Measurements from ENCODE around the gene AGER. TPM values are rescaled to one million over a fixed set of nuclear protein-coding genes. Genes with fewer than 3 reads are reported as not detected.
"Not testable (repeated sequence)": the region's sequence is repeated elsewhere in the genome, so short reads cannot be mapped to it uniquely, and the experiment has no call there.

AGER gene
- total RNA-seq, 1 experiment from 2014 or later = 1.4 TPM

GRCh38 chr6:32144238-32144637, 39.8 kb downstream of the AGER start:
- not testable (repeated sequence) for H3K4me1 ChIP-seq; H3K27me3 ChIP-seq; H3K27ac ChIP-seq; H3K36me3 ChIP-seq; DNase-seq; H3K9me3 ChIP-seq (replicated peaks); H3K4me3 ChIP-seq

DNA sequence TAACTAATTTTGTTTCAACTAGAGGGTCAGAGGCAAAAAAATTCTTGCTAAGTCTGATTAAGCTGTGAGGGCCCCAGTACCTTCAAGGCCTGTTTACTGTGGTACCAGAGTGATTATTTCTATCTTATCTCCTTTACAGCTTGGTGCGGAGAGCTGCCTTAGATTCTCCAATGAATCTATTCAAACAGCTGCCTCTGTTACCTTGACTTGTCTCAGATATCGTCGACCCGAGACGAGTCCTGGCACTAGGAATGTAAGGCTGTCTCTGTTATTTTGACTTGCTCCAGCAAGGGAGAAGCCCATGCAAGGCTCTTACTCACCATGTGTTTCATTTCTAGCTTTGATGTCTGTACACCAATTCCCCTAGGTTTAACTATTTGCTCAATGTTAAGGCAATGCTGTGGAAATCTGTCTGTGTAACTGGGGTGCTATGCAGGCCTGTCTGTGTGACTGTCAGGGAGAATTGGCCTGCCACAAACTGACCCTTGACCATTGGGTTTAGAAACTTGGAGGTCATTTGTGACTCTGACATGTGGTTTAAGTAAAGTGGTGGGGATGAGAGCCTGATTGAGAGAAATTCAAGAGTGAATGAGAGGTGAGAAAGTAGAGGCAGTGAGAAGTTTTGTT, 43.5 kb downstream of the AGER start:
- Histone ChIP-seq H3K4me1 (no peaks in the 10 kb centered on the region), H3K27ac (no peak overlapping the region), H3K9me3 (replicated peaks) (no peaks in the 10 kb centered on the region), H3K27me3 (no peaks in the 10 kb centered on the region), H3K4me3 (no peak overlapping the region), H3K36me3 (no peaks in the 10 kb centered on the region)
- no peak for DNase-seq

DNA sequence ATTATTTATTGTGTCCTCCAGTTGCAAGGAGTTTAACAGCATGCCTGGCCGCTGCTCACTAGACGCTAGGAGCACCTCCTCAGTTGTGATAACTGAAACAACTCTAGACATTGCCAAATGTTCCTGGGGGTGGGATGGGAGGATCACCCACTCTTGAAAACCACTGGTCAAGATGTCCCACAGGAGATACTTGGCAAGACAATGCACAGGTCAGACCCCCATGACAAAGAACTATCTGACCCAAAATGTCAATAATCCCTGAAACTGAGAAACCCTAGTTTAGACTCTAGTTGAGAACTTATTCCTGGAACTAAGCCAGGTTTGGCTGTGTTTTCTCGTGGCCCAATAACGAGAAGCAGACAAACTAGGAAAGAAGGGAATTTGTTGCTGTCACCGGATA, 44.5 kb downstream of the AGER start:
- no peak overlapping the region for H3K4me3 ChIP-seq
- DNase-seq = no peak
- no peak overlapping the region for H3K27ac ChIP-seq
- H3K4me1 ChIP-seq = no peaks in the 10 kb centered on the region
- no peaks in the 10 kb centered on the region for H3K36me3 ChIP-seq
- no peaks in the 10 kb centered on the region for H3K27me3 ChIP-seq
- no peaks in the 10 kb centered on the region for H3K9me3 ChIP-seq (replicated peaks)

DNA sequence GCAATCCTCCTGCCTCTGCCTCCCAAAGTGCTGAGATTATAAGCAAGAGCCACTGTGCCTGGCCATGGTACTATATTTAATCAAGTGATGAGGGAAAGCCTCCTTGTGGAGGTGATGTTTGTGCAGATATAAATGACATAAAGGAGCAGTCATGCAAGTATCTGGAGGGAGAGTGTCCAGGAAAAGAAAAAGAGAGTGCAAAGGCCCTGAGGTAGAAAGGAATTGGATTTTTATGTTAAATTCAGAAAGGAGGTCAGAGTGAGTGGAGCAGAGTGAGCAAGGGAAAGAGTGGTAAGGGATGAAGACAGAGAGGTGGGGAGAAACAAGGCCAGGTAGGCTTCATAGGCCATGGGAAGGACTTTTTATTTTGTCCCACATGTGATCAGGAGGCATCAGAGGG, 46.6 kb downstream of the AGER start:
- Histone ChIP-seq H3K27me3 (no peaks in the 10 kb centered on the region), H3K4me1 (no peaks in the 10 kb centered on the region), H3K36me3 (no peaks in the 10 kb centered on the region), H3K4me3 (no peak overlapping the region), H3K27ac (no peak overlapping the region), H3K9me3 (replicated peaks) (no peaks in the 10 kb centered on the region)
- DNase-seq = no peak

GRCh38 chr6:32133786-32134185, 50.3 kb downstream of the AGER start:
- H3K36me3 ChIP-seq = no peaks in the 10 kb centered on the region
- no peaks in the 10 kb centered on the region for H3K9me3 ChIP-seq (replicated peaks)
- H3K4me3 ChIP-seq = no peak overlapping the region
- H3K27me3 ChIP-seq = no peaks in the 10 kb centered on the region
- no peaks in the 10 kb centered on the region for H3K4me1 ChIP-seq
- H3K27ac ChIP-seq = no peak overlapping the region
- no peak for DNase-seq

GRCh38 chr6:32132110-32132509, 51.9 kb downstream of the AGER start:
- H3K9me3 ChIP-seq (replicated peaks) = no peaks in the 10 kb centered on the region
- H3K27ac ChIP-seq = no peak overlapping the region
- H3K27me3 ChIP-seq = no peaks in the 10 kb centered on the region
- no peak overlapping the region for H3K4me3 ChIP-seq
- H3K36me3 ChIP-seq = no peaks in the 10 kb centered on the region
- no peak for DNase-seq
- H3K4me1 ChIP-seq = peaks cover 3% of the 10 kb centered on the region; the same call in 1 of the 2 replicates

GRCh38 chr6:32131439-32131948, 52.6 kb downstream of the AGER start:
- H3K4me1 ChIP-seq = peaks cover 3% of the 10 kb centered on the region; the same call in 1 of the 2 replicates
- no peaks in the 10 kb centered on the region for H3K36me3 ChIP-seq
- no peak overlapping the region for H3K27ac ChIP-seq
- no peaks in the 10 kb centered on the region for H3K27me3 ChIP-seq
- DNase-seq = no peak
- H3K9me3 ChIP-seq (replicated peaks) = no peaks in the 10 kb centered on the region
- no peak overlapping the region for H3K4me3 ChIP-seq

Other genes with a start within 250 kb of the AGER start
- not detected in 2 replicates for gene CFB, start 238.2 kb downstream of the AGER start, total RNA-seq (2014; rRNA removed; shearing (Covaris generic))
- 66.3 and 70.1 TPM in 2 replicates for gene NELFE, start 225.3 kb downstream of the AGER start, total RNA-seq (2014; rRNA removed; shearing (Covaris generic))
- gene SKIC2, start 225.1 kb downstream of the AGER start, total RNA-seq (2014; rRNA removed; shearing (Covaris generic)) = 27.3 and 37.4 TPM in 2 replicates
- 13.8 and 17.8 TPM in 2 replicates for gene DXO, start 212.1 kb downstream of the AGER start, total RNA-seq (2014; rRNA removed; shearing (Covaris generic))
- gene C4A, start 202.2 kb downstream of the AGER start, total RNA-seq (2014; rRNA removed; shearing (Covaris generic)) = 0.81 and 2.5 TPM in 2 replicates
- 1.2 and 1.8 TPM in 2 replicates for gene C4B, start 169.5 kb downstream of the AGER start, total RNA-seq (2014; rRNA removed; shearing (Covaris generic))
- 0.08 TPM in 1 of 2 replicates, not detected in the other for gene CYP21A2, start 145.8 kb downstream of the AGER start, total RNA-seq (2014; rRNA removed; shearing (Covaris generic))
- gene TNXB, start 74.9 kb downstream of the AGER start, total RNA-seq (2014; rRNA removed; shearing (Covaris generic)) = 1.6 and 3.3 TPM in 2 replicates
- 26.1 and 33.0 TPM in 2 replicates for gene ATF6B, start 56.0 kb downstream of the AGER start, total RNA-seq (2014; rRNA removed; shearing (Covaris generic))
- 8.2 and 8.7 TPM in 2 replicates for gene FKBPL, start 54.0 kb downstream of the AGER start, total RNA-seq (2014; rRNA removed; shearing (Covaris generic))
- gene PRRT1, start 32.3 kb downstream of the AGER start, total RNA-seq (2014; rRNA removed; shearing (Covaris generic)) = 0.25 and 0.30 TPM in 2 replicates
- 120 and 150 TPM in 2 replicates for gene PPT2, start 30.1 kb downstream of the AGER start, total RNA-seq (2014; rRNA removed; shearing (Covaris generic))
- gene EGFL8, start 19.7 kb downstream of the AGER start, total RNA-seq (2014; rRNA removed; shearing (Covaris generic)) = 6.4 and 8.8 TPM in 2 replicates
- gene AGPAT1, start 8.2 kb downstream of the AGER start, total RNA-seq (2014; rRNA removed; shearing (Covaris generic)) = 66.1 and 70.3 TPM in 2 replicates
- 60.0 and 63.7 TPM in 2 replicates for gene RNF5, start 5.8 kb downstream of the AGER start, total RNA-seq (2014; rRNA removed; shearing (Covaris generic))
- 39.4 and 41.7 TPM in 2 replicates for gene PBX2, start 5.9 kb upstream of the AGER start, total RNA-seq (2014; rRNA removed; shearing (Covaris generic))
- 2.8 and 3.6 TPM in 2 replicates for gene GPSM3, start 8.4 kb upstream of the AGER start, total RNA-seq (2014; rRNA removed; shearing (Covaris generic))
- gene NOTCH4, start 39.8 kb upstream of the AGER start, total RNA-seq (2014; rRNA removed; shearing (Covaris generic)) = 4.1 and 4.9 TPM in 2 replicates
- gene TSBP1, start 187.7 kb upstream of the AGER start, total RNA-seq (2014; rRNA removed; shearing (Covaris generic)) = not detected in 2 replicates
- gene BTNL2, start 222.9 kb upstream of the AGER start, total RNA-seq (2014; rRNA removed; shearing (Covaris generic)) = not detected in 2 replicates